Neural crest cell (in vitro differentiated cells): ENCODE measurements around the gene RNF144A. TPM values are rescaled to one million over a fixed set of nuclear protein-coding genes. Genes with fewer than 3 reads are reported as not detected.
A peak's percentile ranks its signal among the peaks of the same experiment; 100 is the strongest.

Experiments
- DNase-seq: peaks from one replicate; pipeline ENCODE4 v3.0.0; 2021; ENCODE audit warnings: low read depth, mixed read lengths, low spot score
- H3K27ac Mint-ChIP-seq: one replicate; pipeline ENCODE4 v1.8.0; 2021; ENCODE audit warnings: mild to moderate bottlenecking, mixed read lengths; ENCODE audit not compliant: unreplicated experiment
- H3K27me3 Mint-ChIP-seq: 2 replicates; pipeline ENCODE4 v1.8.0; 2021; ENCODE audit warnings: low read depth, mild to moderate bottlenecking, mixed read lengths
- H3K36me3 Mint-ChIP-seq: 2 replicates; pipeline ENCODE4 v1.8.0; 2021; ENCODE audit warnings: low read depth, mild to moderate bottlenecking, mixed read lengths
- H3K4me1 Mint-ChIP-seq: 2 replicates; pipeline ENCODE4 v1.8.0; 2021; ENCODE audit warnings: mixed read lengths
- H3K4me3 Mint-ChIP-seq: one replicate; pipeline ENCODE4 v1.8.0; 2021; ENCODE audit warnings: mild to moderate bottlenecking, mixed read lengths
- H3K9me3 Mint-ChIP-seq: 2 replicates; pipeline ENCODE4 v1.8.0; 2021; ENCODE audit warnings: mixed read lengths
- CTCF ChIP-seq: fragments of 200-600 bp; sonication (generic); conservative IDR thresholded peaks from 2 replicates; pipeline ENCODE4 v1.5.0; 2021; ENCODE audit warnings: antibody characterized with exemption, mild to moderate bottlenecking
- total RNA-seq: library from RNA; stranded (reverse); gene quantifications from 2 replicates; pipeline ENCODE4 v1.2.1, GENCODE V29; 2021

RNF144A gene
- total RNA-seq, 1 donor from 2014 or later, result 49.6 TPM

DNA sequence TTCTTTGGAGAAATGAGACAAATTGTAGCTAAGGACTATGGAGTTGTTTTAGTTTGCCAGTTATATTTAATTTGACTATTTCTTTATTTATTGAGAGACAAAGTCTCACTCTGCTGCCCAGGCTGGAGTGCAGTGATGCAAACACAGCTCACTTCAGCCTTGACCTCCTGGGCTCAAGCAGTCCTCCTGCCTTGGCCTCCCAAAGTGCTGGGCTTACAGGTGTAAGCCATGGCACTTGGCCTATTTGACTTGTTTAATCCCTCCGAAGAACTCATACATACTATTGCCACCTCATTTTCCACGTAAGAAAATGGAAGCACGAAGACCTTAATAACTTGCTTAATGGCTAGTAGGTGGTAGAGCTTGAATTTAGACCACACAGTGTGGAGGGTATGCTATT lies 988 bp upstream of the RNF144A start:
- no peak for DNase-seq
- Mint-ChIP-seq H3K9me3 (no peaks in the 10 kb centered on the region), H3K4me1 (peaks cover 49% of the 10 kb centered on the region), H3K36me3 (peaks cover 4% of the 10 kb centered on the region), H3K27me3 (no peaks in the 10 kb centered on the region), H3K27ac (no peak overlapping the region), H3K4me3 (peak overlapping the region; percentile 87)
- no peak for TF ChIP-seq CTCF

DNA sequence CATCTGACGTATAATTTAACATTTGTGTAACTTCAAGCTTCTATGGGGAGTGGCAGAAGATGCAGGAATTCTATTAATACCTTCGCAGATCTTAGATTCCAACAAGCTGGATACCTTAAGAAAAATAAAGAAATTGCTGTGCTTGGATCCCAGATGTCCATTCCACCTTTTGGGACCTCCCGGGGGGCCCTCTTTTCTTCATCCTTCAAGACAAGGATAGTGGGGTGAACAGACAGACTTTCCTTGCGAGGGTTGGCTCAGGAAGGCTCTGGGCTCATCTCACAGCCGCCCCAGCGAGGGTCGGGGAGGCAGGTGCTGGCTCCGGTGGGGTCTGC lies 509 bp upstream of the RNF144A start:
- DNase-seq, result no peak
- Mint-ChIP-seq H3K27me3 (no peaks in the 10 kb centered on the region), H3K9me3 (no peaks in the 10 kb centered on the region), H3K27ac (no peak overlapping the region), H3K4me3 (peak overlapping the region; percentile 87), H3K4me1 (peaks cover 54% of the 10 kb centered on the region), H3K36me3 (peaks cover 5% of the 10 kb centered on the region)
- no peak for TF ChIP-seq CTCF

- DNase-seq, result peak; percentile 34
- Mint-ChIP-seq H3K27ac (peak overlapping the region; percentile 62), H3K9me3 (no peaks in the 10 kb centered on the region)
Observed at GRCh38 chr2:6917761-6918421, 679 bp downstream of the RNF144A start.

DNA sequence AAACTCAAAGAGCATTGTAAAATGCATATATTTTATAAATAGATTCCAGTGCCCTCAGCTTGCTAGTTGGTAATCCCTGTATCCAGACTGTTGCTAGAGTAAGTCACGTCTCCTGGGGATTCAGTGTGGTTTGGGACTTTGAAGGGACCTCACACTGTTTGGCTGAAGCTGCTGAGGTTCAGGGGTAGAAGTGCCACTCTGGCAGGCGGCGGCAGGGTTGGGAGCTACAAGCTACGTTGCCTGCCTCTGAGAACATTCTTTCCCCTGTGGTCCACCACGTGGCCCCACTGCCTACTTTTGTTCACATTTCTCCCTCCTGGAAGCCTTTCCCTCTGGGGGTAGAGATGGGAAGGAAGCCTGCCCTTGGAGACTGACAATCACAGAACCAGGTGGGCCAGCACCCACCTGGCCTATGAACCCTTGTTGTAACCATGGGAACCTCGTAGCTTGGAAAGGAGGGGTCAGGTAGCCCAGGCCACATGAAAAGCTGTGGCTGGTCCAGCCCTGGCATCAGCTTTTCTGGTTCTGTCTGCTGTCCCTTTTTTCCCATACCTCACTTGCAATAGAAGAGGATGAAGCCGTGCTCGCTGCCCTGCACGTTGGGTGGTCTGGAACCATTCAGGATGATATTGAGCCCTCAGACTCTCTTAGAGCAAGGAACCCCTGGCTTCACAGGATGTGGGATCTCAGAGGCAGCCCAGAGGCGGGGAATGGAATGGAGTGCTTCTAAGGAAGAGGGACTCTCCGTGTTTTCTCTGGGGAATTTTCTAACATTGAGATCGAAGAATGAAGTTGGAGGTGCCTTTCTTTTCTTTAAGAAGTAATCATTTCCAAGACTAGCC lies 2.9 kb downstream of the RNF144A start:
- H3K27ac Mint-ChIP-seq, result no peak overlapping the region
- peak overlapping the region; percentile 91 for H3K4me3 Mint-ChIP-seq
- peaks cover 5% of the 10 kb centered on the region for H3K36me3 Mint-ChIP-seq
- no peak for DNase-seq
- H3K4me1 Mint-ChIP-seq, result peaks cover 66% of the 10 kb centered on the region
- H3K9me3 Mint-ChIP-seq, result no peaks in the 10 kb centered on the region
- H3K27me3 Mint-ChIP-seq, result no peaks in the 10 kb centered on the region
- TF ChIP-seq CTCF, result no peak

More at GRCh38 chr2:6917761-6918421, 679 bp downstream of the RNF144A start:
- H3K4me1 Mint-ChIP-seq, result peaks cover 56% of the 10 kb centered on the region
- TF ChIP-seq CTCF, result no peak
- no peaks in the 10 kb centered on the region for H3K27me3 Mint-ChIP-seq
- peak overlapping the region; percentile 91 for H3K4me3 Mint-ChIP-seq
- H3K36me3 Mint-ChIP-seq, result peaks cover 5% of the 10 kb centered on the region

DNA sequence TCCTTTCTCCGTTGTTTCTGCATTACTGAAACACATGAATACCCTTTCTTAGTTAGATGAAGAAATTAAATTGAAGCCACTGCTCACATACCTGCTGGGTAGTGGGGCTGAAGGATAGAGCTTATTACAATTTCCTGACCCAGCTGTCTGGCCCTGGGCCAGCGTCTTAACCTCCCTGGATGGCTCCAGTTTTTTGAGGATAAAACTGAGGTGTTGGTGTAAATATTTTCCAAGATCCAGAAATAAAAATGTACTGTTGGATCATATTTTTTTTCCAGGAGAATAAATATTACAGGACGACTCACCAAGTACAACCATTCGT lies 3.5 kb downstream of the RNF144A start:
- TF ChIP-seq CTCF, result no peak
- peaks cover 64% of the 10 kb centered on the region for H3K4me1 Mint-ChIP-seq
- peak overlapping the region; percentile 91 for H3K4me3 Mint-ChIP-seq
- no peak overlapping the region for H3K27ac Mint-ChIP-seq
- H3K36me3 Mint-ChIP-seq, result peaks cover 5% of the 10 kb centered on the region
- no peaks in the 10 kb centered on the region for H3K9me3 Mint-ChIP-seq
- no peaks in the 10 kb centered on the region for H3K27me3 Mint-ChIP-seq
- no peak for DNase-seq
